HG02852 (cell line): ENCODE data around the gene SMARCA5.
A peak's percentile ranks its signal among the peaks of the same experiment; 100 is the strongest.
"Not testable (repeated sequence)": the region's sequence is repeated elsewhere in the genome, so short reads cannot be mapped to it uniquely, and the experiment has no call there.

Experiments
- ATAC-seq: cut with Tn5 transposase; IDR thresholded peaks from one replicate; pipeline ENCODE4 v1.9.1; 2021; ENCODE audit warnings: mild to moderate bottlenecking, moderate library complexity; ENCODE audit not compliant: unreplicated experiment

SMARCA5 gene

GRCh38 chr4:143513314-143514168 is at the start of gene SMARCA5:
SMARCA5 (plus strand) TSS chr4:143513702; CDS start chr4:143513925, 223 bp downstream.
- ATAC-seq = peak; percentile 81

- peak; percentile 75 for ATAC-seq
These were observed 40.0 kb upstream of the SMARCA5 start for GRCh38 chr4:143473334-143474126.

- no peak for ATAC-seq
These were observed 36.0 kb upstream of the SMARCA5 start for GRCh38 chr4:143477487-143477886.

GRCh38 chr4:143481361-143481760 is 32.1 kb upstream of the SMARCA5 start:
- ATAC-seq = no peak

- ATAC-seq = peak; percentile 51
These were observed 30.7 kb upstream of the SMARCA5 start for GRCh38 chr4:143482840-143483239.

- ATAC-seq = no peak
These were observed 27.2 kb upstream of the SMARCA5 start for GRCh38 chr4:143486314-143486713.

- no peak for ATAC-seq
These were observed 24.8 kb upstream of the SMARCA5 start for GRCh38 chr4:143488687-143489086.

- no peak for ATAC-seq
These were observed 24.4 kb upstream of the SMARCA5 start for GRCh38 chr4:143489106-143489505.

GRCh38 chr4:143498021-143498420 is 15.5 kb upstream of the SMARCA5 start:
- no peak for ATAC-seq

- no peak for ATAC-seq
These were observed 11.3 kb upstream of the SMARCA5 start for GRCh38 chr4:143502231-143502630.

GRCh38 chr4:143506031-143506430 is 7.5 kb upstream of the SMARCA5 start:
- ATAC-seq = no peak

- no peak for ATAC-seq
These were observed 1.6 kb upstream of the SMARCA5 start for GRCh38 chr4:143511906-143512305.

GRCh38 chr4:143512978-143513313 is 556 bp upstream of the SMARCA5 start:
- ATAC-seq = peak; percentile 37

GRCh38 chr4:143514169-143514495 is 630 bp downstream of the SMARCA5 start:
- ATAC-seq = no peak

GRCh38 chr4:143514497-143514896 is 995 bp downstream of the SMARCA5 start:
- ATAC-seq = peak; percentile 9

GRCh38 chr4:143514901-143515300 is 1.4 kb downstream of the SMARCA5 start:
- ATAC-seq = no peak

GRCh38 chr4:143515905-143516304 is 2.4 kb downstream of the SMARCA5 start:
- ATAC-seq = no peak

- ATAC-seq = no peak
These were observed 4.3 kb downstream of the SMARCA5 start for GRCh38 chr4:143517764-143518163.

GRCh38 chr4:143524211-143524610 is 10.7 kb downstream of the SMARCA5 start:
- no peak for ATAC-seq

GRCh38 chr4:143528046-143528445 is 14.5 kb downstream of the SMARCA5 start:
- ATAC-seq = not testable (repeated sequence)

- no peak for ATAC-seq
These were observed 17.9 kb downstream of the SMARCA5 start for GRCh38 chr4:143531380-143531779.
